SK-N-SH (cell line): ENCODE results near the gene MRFAP1L1.

Experiments used
- EZH2phosphoT487 ChIP-seq: fragments of 200-600 bp; sonication (generic); IDR thresholded peaks from 2 replicates; pipeline ENCODE4 v1.6.1; 2017; ENCODE audit warnings: low read depth, mixed run types, mild to moderate bottlenecking, antibody characterized with exemption, moderate library complexity, borderline replicate concordance
- JUND ChIP-seq: IDR thresholded peaks from 2 replicates; pipeline ENCODE4 v1.4.0; 2012
- RFX5 ChIP-seq: IDR thresholded peaks from 2 replicates; pipeline ENCODE4 v1.6.1; 2012; ENCODE audit warnings: mild to moderate bottlenecking, improper control_type of control experiment, low read length
- TF ChIP-seq, protein P1 (sequence below): fragments of 200-600 bp; sonication (generic); IDR thresholded peaks from 2 replicates; pipeline ENCODE4 v1.6.1; 2017; ENCODE audit warnings: antibody characterized with exemption, mild to moderate bottlenecking, moderate library complexity
- TF ChIP-seq, protein P2 (sequence below): IDR thresholded peaks from 2 replicates; pipeline ENCODE4 v1.4.0; 2012; ENCODE audit warnings: low read depth, borderline replicate concordance

- TF ChIP-seq, protein P1, sequence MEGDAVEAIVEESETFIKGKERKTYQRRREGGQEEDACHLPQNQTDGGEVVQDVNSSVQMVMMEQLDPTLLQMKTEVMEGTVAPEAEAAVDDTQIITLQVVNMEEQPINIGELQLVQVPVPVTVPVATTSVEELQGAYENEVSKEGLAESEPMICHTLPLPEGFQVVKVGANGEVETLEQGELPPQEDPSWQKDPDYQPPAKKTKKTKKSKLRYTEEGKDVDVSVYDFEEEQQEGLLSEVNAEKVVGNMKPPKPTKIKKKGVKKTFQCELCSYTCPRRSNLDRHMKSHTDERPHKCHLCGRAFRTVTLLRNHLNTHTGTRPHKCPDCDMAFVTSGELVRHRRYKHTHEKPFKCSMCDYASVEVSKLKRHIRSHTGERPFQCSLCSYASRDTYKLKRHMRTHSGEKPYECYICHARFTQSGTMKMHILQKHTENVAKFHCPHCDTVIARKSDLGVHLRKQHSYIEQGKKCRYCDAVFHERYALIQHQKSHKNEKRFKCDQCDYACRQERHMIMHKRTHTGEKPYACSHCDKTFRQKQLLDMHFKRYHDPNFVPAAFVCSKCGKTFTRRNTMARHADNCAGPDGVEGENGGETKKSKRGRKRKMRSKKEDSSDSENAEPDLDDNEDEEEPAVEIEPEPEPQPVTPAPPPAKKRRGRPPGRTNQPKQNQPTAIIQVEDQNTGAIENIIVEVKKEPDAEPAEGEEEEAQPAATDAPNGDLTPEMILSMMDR, result no peak
- TF ChIP-seq EZH2phosphoT487 (no peak), JUND (no peak), RFX5 (no peak)
- TF ChIP-seq, protein P2, sequence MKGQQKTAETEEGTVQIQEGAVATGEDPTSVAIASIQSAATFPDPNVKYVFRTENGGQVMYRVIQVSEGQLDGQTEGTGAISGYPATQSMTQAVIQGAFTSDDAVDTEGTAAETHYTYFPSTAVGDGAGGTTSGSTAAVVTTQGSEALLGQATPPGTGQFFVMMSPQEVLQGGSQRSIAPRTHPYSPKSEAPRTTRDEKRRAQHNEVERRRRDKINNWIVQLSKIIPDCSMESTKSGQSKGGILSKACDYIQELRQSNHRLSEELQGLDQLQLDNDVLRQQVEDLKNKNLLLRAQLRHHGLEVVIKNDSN, result no peak
These were observed 17.6 kb upstream of the MRFAP1L1 start for GRCh38 chr4:6727081-6727942.
